HG03575 (cell line): Measurements from ENCODE around the gene MCTS1.
"Not testable (repeated sequence)": the region's sequence is repeated elsewhere in the genome, so short reads cannot be mapped to it uniquely, and the experiment has no call there.

Source experiments
- ATAC-seq: cut with Tn5 transposase; IDR thresholded peaks from one replicate; pipeline ENCODE4 v1.9.1; 2021; ENCODE audit not compliant: unreplicated experiment, insufficient number of reproducible peaks, low FRiP score; ENCODE audit errors: extremely low read depth

MCTS1 gene

GRCh38 chrX:120603707-120604360 lies at the start of gene MCTS1:
TSS of gene MCTS1 (plus strand) at chrX:120604101. CDS start at chrX:120604237, 136 bp downstream.
- ATAC-seq: no peak

GRCh38 chrX:120556251-120556650 lies 47.6 kb upstream of the MCTS1 start:
- ATAC-seq: no peak

GRCh38 chrX:120559804-120560203 lies 44.1 kb upstream of the MCTS1 start:
- no peak for ATAC-seq

- ATAC-seq: no peak
Observed at GRCh38 chrX:120560405-120560841, 43.5 kb upstream of the MCTS1 start.

GRCh38 chrX:120560842-120561633 lies 42.9 kb upstream of the MCTS1 start, which contains the start of gene CUL4B:
TSS of gene CUL4B (minus strand) at chrX:120560962. CDS start at chrX:120560638, 324 bp downstream.
- no peak for ATAC-seq

GRCh38 chrX:120561634-120562568 lies 42.0 kb upstream of the MCTS1 start:
- ATAC-seq: no peak

- no peak for ATAC-seq
Observed at GRCh38 chrX:120562569-120562926, 41.4 kb upstream of the MCTS1 start.

GRCh38 chrX:120564925-120565324 lies 39.0 kb upstream of the MCTS1 start:
- ATAC-seq: no peak

GRCh38 chrX:120566817-120567216 lies 37.1 kb upstream of the MCTS1 start:
- no peak for ATAC-seq

GRCh38 chrX:120568035-120568434 lies 35.9 kb upstream of the MCTS1 start:
- ATAC-seq: no peak

- no peak for ATAC-seq
Observed at GRCh38 chrX:120568609-120569008, 35.3 kb upstream of the MCTS1 start.

GRCh38 chrX:120570011-120570600 lies 33.8 kb upstream of the MCTS1 start:
- no peak for ATAC-seq

GRCh38 chrX:120573806-120574205 lies 30.1 kb upstream of the MCTS1 start:
- not testable (repeated sequence) for ATAC-seq

- ATAC-seq: no peak
Observed at GRCh38 chrX:120575379-120576114, 28.4 kb upstream of the MCTS1 start.

GRCh38 chrX:120585702-120586101 lies 18.2 kb upstream of the MCTS1 start:
- no peak for ATAC-seq

GRCh38 chrX:120604361-120604782 lies 471 bp downstream of the MCTS1 start:
- no peak for ATAC-seq

GRCh38 chrX:120612086-120612485 lies 8.2 kb downstream of the MCTS1 start:
- ATAC-seq: no peak

- ATAC-seq: no peak
Observed at GRCh38 chrX:120614816-120615215, 10.9 kb downstream of the MCTS1 start.
